Measurements from ENCODE around the gene TSC22D2. TPM values are rescaled to one million over a fixed set of nuclear protein-coding genes. Genes with fewer than 3 reads are reported as not detected.
A peak's percentile ranks its signal among the peaks of the same experiment; 100 is the strongest.

The TSC22D2 gene
- total RNA-seq, 1 donor from 2014 or later: 116 TPM

- Mint-ChIP-seq H3K27me3 (ENCODE audit: low read depth, unreplicated experiment) (no peaks in the 10 kb centered on the region), H3K36me3 (ENCODE audit: low read depth, unreplicated experiment) (peaks cover 6% of the 10 kb centered on the region), H3K4me3 (ENCODE audit: unreplicated experiment) (no peak overlapping the region), H3K4me1 (ENCODE audit: low read depth, unreplicated experiment) (peaks cover 29% of the 10 kb centered on the region), H3K27ac (ENCODE audit: unreplicated experiment) (peak overlapping the region; percentile 26), H3K9me3 (ENCODE audit: unreplicated experiment) (no peaks in the 10 kb centered on the region)
- Histone ChIP-seq H3K4me1 (ENCODE audit: insufficient read depth, low read length) (peaks cover 3% of the 10 kb centered on the region), H3K79me2 (ENCODE audit: insufficient read depth, low read length) (peaks cover 98% of the 10 kb centered on the region), H3K27me3 (ENCODE audit: insufficient read depth, low read length) (no peaks in the 10 kb centered on the region), H3K9me3 (ENCODE audit: insufficient read depth, low read depth, low read length) (no peaks in the 10 kb centered on the region), H4K20me1 (ENCODE audit: insufficient read depth, low read length) (peaks cover 72% of the 10 kb centered on the region), H3K36me3 (ENCODE audit: insufficient read depth, low read length) (peaks cover 6% of the 10 kb centered on the region), H3K9ac (ENCODE audit: low read length) (no peak overlapping the region), H2AFZ (ENCODE audit: low read depth, low read length) (no peak overlapping the region), H3K27ac (ENCODE audit: low read depth, low read length) (no peak overlapping the region), H3K4me3 (ENCODE audit: insufficient read depth, low read depth, low read length) (no peak overlapping the region), H3K4me2 (ENCODE audit: low read length) (no peak overlapping the region)
- no peak for TF ChIP-seq EZH2 (IDR thresholded peaks at IDR 0.05; ENCODE audit: insufficient read depth, low read length)
- no peak for TF ChIP-seq CTCF (IDR thresholded peaks at IDR 0.05; ENCODE audit: insufficient read depth, low read depth, low read length)
- DNase-seq (ENCODE audit: low read depth) (no peak), FAIRE-seq (no peak)
These were observed 26.1 kb downstream of the TSC22D2 start for GRCh38 chr3:150434234-150434633.

- Mint-ChIP-seq H3K9me3 (ENCODE audit: unreplicated experiment) (no peaks in the 10 kb centered on the region), H3K4me1 (ENCODE audit: low read depth, unreplicated experiment) (peaks cover 22% of the 10 kb centered on the region), H3K36me3 (ENCODE audit: low read depth, unreplicated experiment) (no peaks in the 10 kb centered on the region), H3K27ac (ENCODE audit: unreplicated experiment) (no peak overlapping the region), H3K27me3 (ENCODE audit: low read depth, unreplicated experiment) (no peaks in the 10 kb centered on the region), H3K4me3 (ENCODE audit: unreplicated experiment) (no peak overlapping the region)
- no peaks in the 10 kb centered on the region for H3K27me3 ChIP-seq (ENCODE audit: insufficient read depth, low read length)
- H3K36me3 ChIP-seq (ENCODE audit: insufficient read depth, low read length): no peaks in the 10 kb centered on the region
- peaks cover 8% of the 10 kb centered on the region for H3K4me1 ChIP-seq (ENCODE audit: insufficient read depth, low read length)
- FAIRE-seq (no peak), DNase-seq (ENCODE audit: low read depth) (no peak)
- H3K9me3 ChIP-seq (ENCODE audit: insufficient read depth, low read depth, low read length): no peaks in the 10 kb centered on the region
- no peak overlapping the region for H3K9ac ChIP-seq (ENCODE audit: low read length)
- H3K4me2 ChIP-seq (ENCODE audit: low read length): no peak overlapping the region
- H3K4me3 ChIP-seq (ENCODE audit: insufficient read depth, low read depth, low read length): no peak overlapping the region
- TF ChIP-seq CTCF (IDR thresholded peaks at IDR 0.05; ENCODE audit: insufficient read depth, low read depth, low read length) (no peak), EZH2 (IDR thresholded peaks at IDR 0.05; ENCODE audit: insufficient read depth, low read length) (no peak)
- H3K79me2 ChIP-seq (ENCODE audit: insufficient read depth, low read length): peaks cover 98% of the 10 kb centered on the region
- H3K27ac ChIP-seq (ENCODE audit: low read depth, low read length): no peak overlapping the region
- H4K20me1 ChIP-seq (ENCODE audit: insufficient read depth, low read length): peaks cover 72% of the 10 kb centered on the region
- H2AFZ ChIP-seq (ENCODE audit: low read depth, low read length): no peak overlapping the region
These were observed 28.1 kb downstream of the TSC22D2 start for GRCh38 chr3:150436161-150436560.

GRCh38 chr3:150439657-150440056 lies 31.6 kb downstream of the TSC22D2 start:
- Histone ChIP-seq H3K9me3 (ENCODE audit: insufficient read depth, low read depth, low read length) (no peaks in the 10 kb centered on the region), H4K20me1 (ENCODE audit: insufficient read depth, low read length) (peaks cover 75% of the 10 kb centered on the region), H3K79me2 (ENCODE audit: insufficient read depth, low read length) (peaks cover 98% of the 10 kb centered on the region), H3K9ac (ENCODE audit: low read length) (no peak overlapping the region), H3K4me3 (ENCODE audit: insufficient read depth, low read depth, low read length) (no peak overlapping the region), H3K27me3 (ENCODE audit: insufficient read depth, low read length) (no peaks in the 10 kb centered on the region), H3K27ac (ENCODE audit: low read depth, low read length) (peak overlapping the region; percentile 23), H3K4me2 (ENCODE audit: low read length) (no peak overlapping the region), H2AFZ (ENCODE audit: low read depth, low read length) (no peak overlapping the region), H3K36me3 (ENCODE audit: insufficient read depth, low read length) (peaks cover 8% of the 10 kb centered on the region), H3K4me1 (ENCODE audit: insufficient read depth, low read length) (peaks cover 20% of the 10 kb centered on the region)
- TF ChIP-seq CTCF (IDR thresholded peaks at IDR 0.05; ENCODE audit: insufficient read depth, low read depth, low read length) (no peak), EZH2 (IDR thresholded peaks at IDR 0.05; ENCODE audit: insufficient read depth, low read length) (no peak)
- Mint-ChIP-seq H3K36me3 (ENCODE audit: low read depth, unreplicated experiment) (peaks cover 18% of the 10 kb centered on the region), H3K27me3 (ENCODE audit: low read depth, unreplicated experiment) (no peaks in the 10 kb centered on the region), H3K9me3 (ENCODE audit: unreplicated experiment) (no peaks in the 10 kb centered on the region), H3K4me3 (ENCODE audit: unreplicated experiment) (no peak overlapping the region), H3K4me1 (ENCODE audit: low read depth, unreplicated experiment) (peaks cover 31% of the 10 kb centered on the region), H3K27ac (ENCODE audit: unreplicated experiment) (peak overlapping the region; percentile 10)
- FAIRE-seq: peak; percentile 62
- peak; percentile 52 for DNase-seq (ENCODE audit: low read depth)
